Muscle layer of duodenum (tissue), 2 donors: ENCODE results near the gene ARHGAP28.
"Not testable (repeated sequence)": the region's sequence is repeated elsewhere in the genome, so short reads cannot be mapped to it uniquely, and the experiment has no call there.

ENCODE experiments used
- H3K27ac ChIP-seq: one replicate; pipeline ENCODE4 v1.7.0; 2013; ENCODE audit warnings: mild to moderate bottlenecking, low read length
- H3K27me3 ChIP-seq: one replicate; pipeline ENCODE4 v1.7.0; 2013; ENCODE audit warnings: low read depth, mild to moderate bottlenecking, control low read depth, low read length
- H3K36me3 ChIP-seq, 2 donors: one replicate each; pipeline ENCODE4 v1.7.0; 2013; ENCODE audit warnings: low read length in 2 of 2, control low read depth in 1 of 2, mild to moderate bottlenecking in 1 of 2; ENCODE audit not compliant: insufficient read depth in 2 of 2, control insufficient read depth in 1 of 2
- H3K4me1 ChIP-seq, 2 donors: one replicate each; pipeline ENCODE4 v1.7.0; 2013; ENCODE audit warnings: low read length in 2 of 2, mild to moderate bottlenecking in 2 of 2, control low read depth in 1 of 2, moderate library complexity in 1 of 2; ENCODE audit not compliant: insufficient read depth in 2 of 2, control insufficient read depth in 1 of 2
- H3K4me3 ChIP-seq, 2 donors: one replicate each; pipeline ENCODE4 v1.7.0; 2013; ENCODE audit warnings: low read length in 2 of 2, low read depth in 1 of 2, mild to moderate bottlenecking in 1 of 2
- H3K9me3 ChIP-seq, 2 donors: one replicate each; pipeline ENCODE4 v1.7.0; 2013; ENCODE audit warnings: low read length in 2 of 2, control low read depth in 1 of 2, mild to moderate bottlenecking in 1 of 2; ENCODE audit not compliant: control insufficient read depth in 1 of 2
- donor health status: healthy.

The ARHGAP28 gene

GRCh38 chr18:6796511-6796910 lies 67.0 kb downstream of the ARHGAP28 start:
- no peak overlapping the region for H3K27ac ChIP-seq
- no peaks in the 10 kb centered on the region for H3K4me1 ChIP-seq
- H3K9me3 ChIP-seq = no peaks in the 10 kb centered on the region
- H3K36me3 ChIP-seq = no peaks in the 10 kb centered on the region
- no peak overlapping the region for H3K4me3 ChIP-seq
- no peaks in the 10 kb centered on the region for H3K27me3 ChIP-seq

GRCh38 chr18:6797171-6797570 lies 67.7 kb downstream of the ARHGAP28 start:
- Histone ChIP-seq H3K27me3 (no peaks in the 10 kb centered on the region), H3K27ac (no peak overlapping the region), H3K9me3 (no peaks in the 10 kb centered on the region), H3K4me3 (no peak overlapping the region), H3K4me1 (no peaks in the 10 kb centered on the region), H3K36me3 (no peaks in the 10 kb centered on the region)

- no peak overlapping the region for H3K4me3 ChIP-seq
- H3K27ac ChIP-seq = no peak overlapping the region
- no peaks in the 10 kb centered on the region for H3K27me3 ChIP-seq
- H3K9me3 ChIP-seq = peaks cover 0 to 3% of the 10 kb centered on the region in 2 donors
- H3K36me3 ChIP-seq = no peaks in the 10 kb centered on the region
- H3K4me1 ChIP-seq = no peaks in the 10 kb centered on the region
Measured at GRCh38 chr18:6798896-6799295, 69.4 kb downstream of the ARHGAP28 start.

GRCh38 chr18:6800309-6800708 lies 70.8 kb downstream of the ARHGAP28 start:
- not testable (repeated sequence) for H3K27me3 ChIP-seq, H3K4me1 ChIP-seq, H3K36me3 ChIP-seq, H3K27ac ChIP-seq, H3K9me3 ChIP-seq, H3K4me3 ChIP-seq

GRCh38 chr18:6807515-6808257 lies 78.2 kb downstream of the ARHGAP28 start:
- no peaks in the 10 kb centered on the region for H3K36me3 ChIP-seq
- H3K4me1 ChIP-seq = no peaks in the 10 kb centered on the region
- H3K9me3 ChIP-seq = peaks cover 0 to 4% of the 10 kb centered on the region in 2 donors
- no peak overlapping the region for H3K4me3 ChIP-seq
- H3K27ac ChIP-seq = no peak overlapping the region
- no peaks in the 10 kb centered on the region for H3K27me3 ChIP-seq

GRCh38 chr18:6810191-6810590 lies 80.7 kb downstream of the ARHGAP28 start:
- no peak overlapping the region for H3K4me3 ChIP-seq
- H3K9me3 ChIP-seq = peaks cover 0 to 4% of the 10 kb centered on the region in 2 donors
- no peaks in the 10 kb centered on the region for H3K4me1 ChIP-seq
- H3K27me3 ChIP-seq = no peaks in the 10 kb centered on the region
- no peaks in the 10 kb centered on the region for H3K36me3 ChIP-seq
- H3K27ac ChIP-seq = no peak overlapping the region

- H3K27me3 ChIP-seq = no peaks in the 10 kb centered on the region
- no peak overlapping the region for H3K4me3 ChIP-seq
- no peaks in the 10 kb centered on the region for H3K36me3 ChIP-seq
- peaks cover 0 to 4% of the 10 kb centered on the region in 2 donors for H3K9me3 ChIP-seq
- no peak overlapping the region for H3K27ac ChIP-seq
- no peaks in the 10 kb centered on the region for H3K4me1 ChIP-seq
Measured at GRCh38 chr18:6811816-6812215, 82.3 kb downstream of the ARHGAP28 start.

- H3K27me3 ChIP-seq = no peaks in the 10 kb centered on the region
- no peaks in the 10 kb centered on the region for H3K4me1 ChIP-seq
- peaks cover 0 to 4% of the 10 kb centered on the region in 2 donors for H3K9me3 ChIP-seq
- no peaks in the 10 kb centered on the region for H3K36me3 ChIP-seq
- H3K27ac ChIP-seq = no peak overlapping the region
- no peak overlapping the region for H3K4me3 ChIP-seq
Measured at GRCh38 chr18:6814882-6815425, 85.4 kb downstream of the ARHGAP28 start.

- Histone ChIP-seq H3K27ac (no peak overlapping the region), H3K27me3 (no peaks in the 10 kb centered on the region), H3K4me3 (no peak overlapping the region), H3K4me1 (no peaks in the 10 kb centered on the region), H3K36me3 (no peaks in the 10 kb centered on the region), H3K9me3 (peaks cover 0 to 4% of the 10 kb centered on the region in 2 donors)
Measured at GRCh38 chr18:6816154-6816553, 86.6 kb downstream of the ARHGAP28 start.

- no peaks in the 10 kb centered on the region for H3K4me1 ChIP-seq
- H3K9me3 ChIP-seq = peaks cover 0 to 6% of the 10 kb centered on the region in 2 donors
- no peak overlapping the region for H3K4me3 ChIP-seq
- no peaks in the 10 kb centered on the region for H3K27me3 ChIP-seq
- no peak overlapping the region for H3K27ac ChIP-seq
- no peaks in the 10 kb centered on the region for H3K36me3 ChIP-seq
Measured at GRCh38 chr18:6819332-6819731, 89.8 kb downstream of the ARHGAP28 start.

GRCh38 chr18:6820314-6820713 lies 90.8 kb downstream of the ARHGAP28 start:
- Histone ChIP-seq H3K4me3 (no peak overlapping the region), H3K4me1 (no peaks in the 10 kb centered on the region), H3K27ac (no peak overlapping the region), H3K9me3 (peaks cover 0 to 6% of the 10 kb centered on the region in 2 donors), H3K36me3 (no peaks in the 10 kb centered on the region), H3K27me3 (no peaks in the 10 kb centered on the region)

GRCh38 chr18:6821356-6821755 lies 91.8 kb downstream of the ARHGAP28 start:
- H3K4me1 ChIP-seq = no peaks in the 10 kb centered on the region
- no peak overlapping the region for H3K27ac ChIP-seq
- H3K36me3 ChIP-seq = no peaks in the 10 kb centered on the region
- peaks cover 0 to 6% of the 10 kb centered on the region in 2 donors for H3K9me3 ChIP-seq
- no peaks in the 10 kb centered on the region for H3K27me3 ChIP-seq
- no peak overlapping the region for H3K4me3 ChIP-seq
